ENCODE data around the gene NOL9.

Gene NOL9

DNA sequence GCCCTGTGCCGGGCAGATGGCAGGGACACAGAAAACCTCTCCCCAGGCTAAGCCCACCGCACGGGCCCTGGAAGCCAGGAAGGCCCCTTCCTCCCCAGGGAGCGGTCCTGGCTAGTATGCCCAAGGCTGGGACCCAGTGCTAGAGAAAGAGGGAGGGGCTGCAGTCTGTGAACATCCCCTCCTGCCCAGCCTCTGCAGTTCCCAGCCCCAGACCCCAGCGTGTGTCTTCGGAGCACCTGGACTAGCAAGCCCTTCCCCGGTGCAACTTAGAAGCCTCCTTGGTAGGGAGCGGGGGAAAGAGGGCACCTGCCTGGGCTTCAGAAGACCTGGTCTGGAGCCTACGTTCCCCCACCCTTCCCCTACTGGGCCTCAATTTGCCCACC, 64.9 kb downstream of the NOL9 start:
- DNase-seq (ENCODE audit: low read depth): no peak

DNA sequence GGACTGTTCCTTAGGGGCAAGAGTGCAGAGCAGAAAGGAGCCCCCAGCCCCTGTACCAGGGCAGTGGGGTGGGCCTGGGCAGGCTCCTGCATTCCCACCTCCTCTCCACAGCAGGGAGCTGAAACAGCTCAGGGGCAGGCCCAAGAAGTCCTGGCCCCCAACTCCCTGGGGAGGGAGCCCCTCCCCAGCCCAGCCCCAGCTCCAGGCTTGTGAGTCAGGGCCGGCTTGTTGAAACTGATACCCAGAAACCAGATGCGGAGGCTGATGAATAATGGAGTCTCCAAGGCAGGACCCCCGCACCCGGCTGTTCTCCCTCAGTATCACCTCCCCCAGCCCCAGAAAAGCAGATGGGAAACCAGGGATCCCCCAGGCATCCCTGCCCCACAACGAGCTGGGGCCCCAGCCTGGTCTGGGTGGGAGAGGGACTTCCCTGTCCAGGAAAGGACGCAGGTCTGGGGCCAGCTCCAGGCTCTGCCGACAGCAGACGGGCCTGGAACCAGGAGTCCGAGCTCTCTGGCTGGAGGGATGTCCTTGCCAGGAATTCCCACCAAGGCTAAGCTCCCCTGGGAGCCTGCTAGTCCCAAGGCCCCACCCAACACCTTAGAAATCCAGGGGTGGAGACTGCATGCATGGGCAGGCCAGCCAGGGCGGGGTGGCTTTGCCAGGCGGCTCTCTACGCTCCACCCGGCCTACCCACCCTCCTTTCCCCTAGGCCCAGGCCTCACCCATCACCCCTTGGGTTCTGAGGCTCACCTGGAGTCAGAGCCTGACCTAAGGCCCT, 65.5 kb downstream of the NOL9 start:
- DNase-seq (ENCODE audit: low read depth): no peak

DNA sequence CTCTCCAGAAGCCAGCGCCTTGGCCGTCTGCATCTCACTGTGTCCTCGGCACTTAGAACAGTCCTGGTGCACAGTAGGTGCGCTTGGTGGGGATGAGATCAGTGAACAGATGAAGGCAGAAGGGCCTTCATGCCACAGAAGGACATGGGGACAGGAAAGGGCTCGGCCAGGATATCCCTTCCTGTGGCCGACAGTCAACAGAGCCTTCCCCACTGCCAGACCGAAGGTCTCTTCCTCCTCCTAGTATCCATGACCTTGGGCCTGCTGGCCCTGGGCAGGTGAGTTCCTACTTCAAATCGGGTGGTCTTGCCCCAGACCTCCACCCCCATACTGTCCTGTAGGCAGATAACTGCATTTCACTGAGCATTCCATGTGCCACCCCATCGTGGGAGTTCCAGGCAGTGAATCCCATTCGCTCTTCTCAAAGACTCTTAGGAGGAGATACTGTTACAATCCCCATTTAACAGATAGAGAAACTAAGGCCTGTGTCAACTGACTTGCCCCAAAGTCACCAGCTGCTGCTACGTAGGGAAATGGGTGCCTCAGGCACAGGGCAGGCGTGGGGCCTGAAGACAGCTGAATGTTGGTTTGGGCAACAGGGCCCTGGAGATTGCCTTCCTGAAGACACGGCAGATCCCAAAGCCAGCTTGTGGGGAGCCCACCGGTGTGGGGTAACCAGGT, 66.4 kb downstream of the NOL9 start:
- no peak for DNase-seq (ENCODE audit: low read depth)

DNA sequence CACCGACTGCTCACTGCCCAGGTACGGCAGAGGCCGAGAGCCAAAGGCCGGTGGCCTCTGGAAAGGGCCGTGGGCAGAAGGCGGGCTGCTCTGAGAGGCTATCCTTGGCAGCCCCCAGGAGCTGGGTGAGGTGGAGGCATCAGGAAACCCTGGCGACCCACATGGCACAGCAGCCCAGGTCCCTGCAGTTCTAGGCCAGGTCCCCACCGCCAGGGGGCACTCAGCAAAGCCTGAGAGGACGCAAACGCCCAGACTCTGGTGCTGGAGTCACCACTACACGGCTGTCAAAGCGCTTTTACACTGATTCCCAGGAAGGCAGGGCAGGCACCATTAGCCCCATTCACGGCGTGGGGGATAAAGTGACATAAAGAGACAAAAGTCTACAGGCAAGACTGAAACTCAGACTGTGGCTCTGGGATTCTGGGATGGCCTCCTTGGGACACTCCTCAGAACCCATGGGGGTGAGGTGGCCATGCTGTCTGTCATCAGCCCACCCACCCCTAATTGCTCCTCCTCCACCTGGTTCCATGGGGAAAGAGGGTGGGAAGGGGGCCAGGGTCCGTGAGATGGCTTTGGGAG, 67.8 kb downstream of the NOL9 start:
- peak; percentile 42 for DNase-seq (ENCODE audit: low read depth)

DNA sequence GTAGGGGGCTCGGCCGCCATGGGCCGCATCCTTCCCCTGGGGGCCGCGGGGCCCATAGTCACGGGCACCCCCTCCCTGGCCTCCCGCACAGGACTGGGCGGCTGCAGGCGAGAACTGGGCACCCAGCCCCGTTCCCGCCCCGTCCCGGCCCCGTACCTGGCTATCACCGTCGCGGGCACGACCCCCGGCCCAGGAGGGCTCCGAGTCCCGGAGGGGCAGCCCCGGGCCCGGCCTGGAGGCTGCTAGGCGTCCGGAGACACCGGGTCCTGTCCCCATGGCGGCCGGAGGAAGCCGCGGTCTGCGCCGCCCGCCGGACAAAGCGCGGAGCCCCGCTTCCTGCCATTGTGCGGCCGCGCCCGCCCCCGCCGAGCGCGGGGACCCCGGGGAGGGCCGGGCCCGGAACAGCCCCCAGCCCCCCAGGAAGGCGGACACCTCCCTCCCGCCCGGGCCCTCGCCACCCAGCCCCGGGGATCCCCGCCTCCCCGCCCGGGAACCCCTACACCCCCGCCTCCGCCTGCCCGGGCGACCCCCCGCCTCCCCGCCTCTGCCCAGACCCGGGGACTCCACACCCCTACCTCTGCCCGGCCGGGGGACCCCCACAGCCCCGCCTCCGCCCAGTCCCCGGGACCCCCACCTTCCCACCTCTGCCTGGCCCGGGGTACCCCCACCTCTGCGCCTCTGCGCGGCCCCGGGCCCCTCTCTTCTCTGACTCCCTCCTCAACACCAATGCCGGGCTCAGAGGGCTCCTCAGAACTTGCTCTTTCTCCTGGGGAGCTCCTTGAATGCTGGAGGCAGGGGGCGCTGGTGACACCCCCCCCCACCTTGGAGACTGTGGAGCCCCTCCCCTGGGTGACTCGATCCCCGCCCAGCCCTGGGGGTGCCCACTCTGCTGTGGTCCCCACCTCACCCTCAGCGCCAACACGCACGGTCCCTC, 68.9 kb downstream of the NOL9 start:
- DNase-seq (ENCODE audit: low read depth): no peak

DNA sequence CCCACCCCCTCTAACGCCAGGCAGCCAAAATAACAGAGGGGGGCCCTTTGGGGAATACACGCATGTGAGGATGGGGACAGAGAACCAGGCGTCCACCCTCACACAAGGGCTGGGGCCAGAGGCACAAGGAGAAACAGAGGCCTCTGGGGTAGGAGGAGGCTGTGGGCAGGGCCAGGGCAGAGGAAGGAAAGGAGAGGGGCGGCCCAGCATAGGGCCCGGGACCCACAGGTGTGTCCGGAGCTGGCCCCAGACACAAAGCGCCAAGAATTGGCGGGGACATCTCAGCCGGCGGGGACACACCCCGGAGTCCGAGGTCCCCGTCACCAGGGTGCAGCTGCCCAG, 69.5 kb downstream of the NOL9 start:
- DNase-seq (ENCODE audit: low read depth): no peak

DNA sequence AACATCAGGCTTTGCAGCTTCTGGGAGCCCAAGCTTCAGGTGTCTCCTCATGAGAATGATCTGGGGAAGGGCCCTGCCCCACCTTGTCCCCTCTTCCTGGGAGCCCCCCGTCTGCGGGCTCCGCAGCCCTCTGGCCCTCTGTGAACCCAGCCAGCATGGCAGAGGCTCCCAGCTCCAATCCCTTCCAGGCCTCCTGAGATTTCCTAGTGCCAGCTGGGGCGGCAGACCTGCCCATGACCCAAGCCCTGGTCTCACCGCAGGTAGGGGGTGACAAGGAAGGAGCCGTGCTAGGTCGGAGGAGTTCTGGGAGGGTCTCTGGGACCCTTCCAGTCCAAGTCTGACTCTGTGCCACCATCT, 70.6 kb downstream of the NOL9 start:
- DNase-seq (ENCODE audit: low read depth): no peak

- DNase-seq (ENCODE audit: low read depth): no peak
Measured at GRCh38 chr1:6483017-6483760, 71.1 kb downstream of the NOL9 start.

- no peak for DNase-seq (ENCODE audit: low read depth)
Measured at GRCh38 chr1:6481820-6482219, 72.5 kb downstream of the NOL9 start.

GRCh38 chr1:6477039-6477820, 77.1 kb downstream of the NOL9 start:
- DNase-seq (ENCODE audit: low read depth): no peak

GRCh38 chr1:6476483-6476882, 77.8 kb downstream of the NOL9 start:
- no peak for DNase-seq (ENCODE audit: low read depth)

GRCh38 chr1:6475381-6476133, 78.8 kb downstream of the NOL9 start:
- DNase-seq (ENCODE audit: low read depth): no peak

DNA sequence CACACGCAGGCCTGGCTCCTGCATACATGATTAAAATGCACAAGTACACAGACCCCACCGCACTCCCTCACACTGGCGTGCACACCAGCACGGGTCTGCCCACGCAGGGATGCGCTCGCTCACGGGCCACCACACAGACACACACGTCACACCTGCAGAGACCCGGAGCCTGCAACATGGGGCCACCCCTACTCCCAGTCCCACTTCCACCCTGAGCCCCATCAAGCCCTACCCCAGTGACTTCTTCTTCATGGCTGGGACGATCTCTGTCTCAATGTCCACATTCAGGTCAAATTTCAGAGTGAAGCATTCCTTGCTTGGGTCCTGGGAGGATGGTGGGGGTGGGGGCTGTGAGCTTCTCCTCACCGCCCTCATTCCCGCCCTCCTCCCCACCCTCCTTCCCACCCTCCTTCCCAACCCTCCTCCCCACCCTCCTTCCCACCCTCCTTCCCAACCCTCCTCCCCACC, 79.5 kb downstream of the NOL9 start:
- DNase-seq (ENCODE audit: low read depth): no peak

- no peak for DNase-seq (ENCODE audit: low read depth)
Measured at GRCh38 chr1:6473974-6474814, 80.1 kb downstream of the NOL9 start.

DNA sequence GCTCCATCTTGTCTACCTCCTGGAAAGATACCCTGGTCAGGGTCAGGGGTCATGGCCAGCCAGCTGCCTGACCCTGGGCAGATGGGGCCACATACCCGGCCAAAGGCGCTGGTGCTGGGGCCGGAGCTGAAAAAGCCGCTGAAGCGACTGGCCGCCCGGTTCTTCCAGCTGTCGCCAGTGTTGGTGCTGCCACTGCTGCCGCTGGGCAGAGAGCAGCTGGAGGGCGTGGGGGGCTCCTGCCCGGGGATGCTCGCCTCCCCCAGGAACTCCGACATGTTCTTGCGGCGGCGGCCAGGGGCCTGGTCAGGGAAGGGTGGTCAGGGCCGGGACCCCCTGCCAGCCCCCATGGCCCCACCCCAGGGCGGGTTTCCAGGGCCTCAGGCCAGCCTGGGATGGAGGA, 81.2 kb downstream of the NOL9 start:
- no peak for DNase-seq (ENCODE audit: low read depth)

GRCh38 chr1:6472391-6472790, 81.9 kb downstream of the NOL9 start:
- no peak for DNase-seq (ENCODE audit: low read depth)

- no peak for DNase-seq (ENCODE audit: low read depth)
Measured at GRCh38 chr1:6471970-6472368, 82.3 kb downstream of the NOL9 start.
